DND-41 (cell line): ENCODE data around the gene FBXL15.

Source experiments
- EZH2 ChIP-seq: IDR thresholded peaks from 3 replicates; pipeline ENCODE4 v1.6.1; 2012; ENCODE audit warnings: borderline replicate concordance, low read depth, mild to moderate bottlenecking, moderate library complexity, low read length, inconsistent platforms; ENCODE audit not compliant: severe bottlenecking
- TF ChIP-seq, protein P1 (sequence below): IDR thresholded peaks from 2 replicates; pipeline ENCODE4 v1.5.1; 2012; ENCODE audit warnings: borderline replicate concordance, low read length, moderate library complexity, mild to moderate bottlenecking; ENCODE audit not compliant: poor library complexity, severe bottlenecking; ENCODE audit errors: extremely low read depth

DNA sequence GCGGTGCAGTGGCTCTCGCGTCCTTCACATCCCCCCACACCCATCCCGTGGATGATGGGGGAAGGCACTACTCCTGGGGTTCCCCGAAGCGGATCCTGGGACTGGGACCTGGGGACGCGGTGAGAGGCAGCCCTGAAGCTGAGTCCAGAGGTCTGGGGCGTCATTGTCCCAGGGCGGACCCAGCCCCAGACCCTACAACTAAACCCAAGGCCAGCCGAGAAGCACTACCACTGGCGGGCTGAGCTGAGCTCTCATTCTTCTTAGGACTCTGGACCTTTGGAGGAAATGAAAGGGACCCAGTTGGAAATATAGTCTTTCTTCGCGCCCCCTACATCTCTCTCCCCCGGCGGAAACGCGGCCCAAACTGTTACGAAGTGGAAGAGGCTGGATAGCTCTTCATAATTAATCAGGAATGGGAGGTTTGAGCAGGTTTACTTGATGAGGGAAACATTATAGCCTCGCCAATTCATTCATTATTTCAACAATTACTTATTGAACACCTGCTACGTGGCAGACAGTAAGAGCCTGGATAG, 389 bp upstream of the FBXL15 start:
- no peak for TF ChIP-seq EZH2
- TF ChIP-seq, protein P1, sequence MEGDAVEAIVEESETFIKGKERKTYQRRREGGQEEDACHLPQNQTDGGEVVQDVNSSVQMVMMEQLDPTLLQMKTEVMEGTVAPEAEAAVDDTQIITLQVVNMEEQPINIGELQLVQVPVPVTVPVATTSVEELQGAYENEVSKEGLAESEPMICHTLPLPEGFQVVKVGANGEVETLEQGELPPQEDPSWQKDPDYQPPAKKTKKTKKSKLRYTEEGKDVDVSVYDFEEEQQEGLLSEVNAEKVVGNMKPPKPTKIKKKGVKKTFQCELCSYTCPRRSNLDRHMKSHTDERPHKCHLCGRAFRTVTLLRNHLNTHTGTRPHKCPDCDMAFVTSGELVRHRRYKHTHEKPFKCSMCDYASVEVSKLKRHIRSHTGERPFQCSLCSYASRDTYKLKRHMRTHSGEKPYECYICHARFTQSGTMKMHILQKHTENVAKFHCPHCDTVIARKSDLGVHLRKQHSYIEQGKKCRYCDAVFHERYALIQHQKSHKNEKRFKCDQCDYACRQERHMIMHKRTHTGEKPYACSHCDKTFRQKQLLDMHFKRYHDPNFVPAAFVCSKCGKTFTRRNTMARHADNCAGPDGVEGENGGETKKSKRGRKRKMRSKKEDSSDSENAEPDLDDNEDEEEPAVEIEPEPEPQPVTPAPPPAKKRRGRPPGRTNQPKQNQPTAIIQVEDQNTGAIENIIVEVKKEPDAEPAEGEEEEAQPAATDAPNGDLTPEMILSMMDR = no peak
